Parathyroid adenoma (tissue), 2 donors: Measurements from ENCODE around the gene F10.

Experiments
- H2AFZ ChIP-seq: fragments of 300-600 bp; sonication (generic); one replicate; pipeline ENCODE4 v1.7.0; 2017; ENCODE audit warnings: antibody characterized with exemption, mild to moderate bottlenecking
- H3K27ac ChIP-seq: fragments of 300-600 bp; sonication (generic); one replicate; pipeline ENCODE4 v1.7.0; 2017
- H3K27me3 ChIP-seq: fragments of 300-600 bp; sonication (generic); one replicate; pipeline ENCODE4 v1.7.0; 2017; ENCODE audit warnings: low read length; ENCODE audit not compliant: control insufficient read depth, insufficient read depth
- H3K36me3 ChIP-seq: fragments of 300-600 bp; sonication (generic); one replicate; pipeline ENCODE4 v1.7.0; 2017; ENCODE audit warnings: low read length; ENCODE audit not compliant: control insufficient read depth, insufficient read depth
- H3K4me1 ChIP-seq: fragments of 300-600 bp; sonication (generic); one replicate; pipeline ENCODE4 v1.7.0; 2017; ENCODE audit warnings: control low read depth
- H3K4me2 ChIP-seq: fragments of 300-600 bp; sonication (generic); one replicate; pipeline ENCODE4 v1.7.0; 2017; ENCODE audit warnings: low read length
- H3K4me3 ChIP-seq: fragments of 300-600 bp; sonication (generic); one replicate; pipeline ENCODE4 v1.7.0; 2017; ENCODE audit warnings: low read depth, low read length
- H3K79me2 ChIP-seq: fragments of 300-600 bp; sonication (generic); one replicate; pipeline ENCODE4 v1.7.0; 2017; ENCODE audit warnings: control low read depth
- H3K9ac ChIP-seq: fragments of 300-600 bp; sonication (generic); one replicate; pipeline ENCODE4 v1.7.0; 2017; ENCODE audit warnings: mild to moderate bottlenecking
- H3K9me3 ChIP-seq: fragments of 300-600 bp; sonication (generic); one replicate; pipeline ENCODE4 v1.7.0; 2017; ENCODE audit warnings: low read length; ENCODE audit not compliant: control insufficient read depth
- TF ChIP-seq, protein P1 (sequence below): fragments of 300-600 bp; sonication (generic); IDR thresholded peaks from one replicate; pipeline ENCODE4 v1.7.0; 2017; ENCODE audit warnings: antibody characterized with exemption, mild to moderate bottlenecking
- donor health status: primary hyperparathyroidism.

The F10 gene

DNA sequence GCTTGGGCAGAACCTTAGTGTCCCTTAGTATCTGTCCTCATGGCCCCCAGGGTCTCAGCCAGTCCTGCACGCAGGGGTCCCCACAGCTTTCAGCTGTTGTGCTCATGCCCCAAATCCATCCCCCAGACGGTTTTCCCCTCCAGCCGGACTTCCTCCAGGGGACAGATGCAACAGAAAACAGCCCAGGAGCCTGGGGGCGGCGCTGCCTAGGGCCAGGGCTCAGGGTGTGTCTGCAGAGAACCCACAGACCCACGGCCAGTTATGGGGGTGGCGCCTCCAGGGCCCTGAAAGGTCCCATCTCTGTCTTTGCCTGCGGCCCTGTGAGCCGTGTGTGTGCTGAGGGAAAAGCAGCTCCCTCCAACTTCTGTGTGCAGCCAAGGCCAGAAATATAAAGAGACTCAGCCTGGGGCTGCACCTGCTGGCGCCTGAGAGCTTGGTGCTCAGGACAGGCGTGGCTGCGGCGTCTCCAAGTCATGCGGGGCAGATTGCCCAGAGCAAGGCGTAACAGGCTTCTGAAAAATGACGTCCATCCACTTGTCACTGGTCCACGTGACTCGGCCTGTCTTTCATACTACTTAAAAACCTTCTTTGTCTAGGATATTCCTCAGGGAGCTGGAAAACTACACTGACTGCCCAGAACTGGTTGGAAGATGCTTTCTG, 39.1 kb upstream of the F10 start:
- Histone ChIP-seq H3K27me3 (no peaks in the 10 kb centered on the region), H3K4me3 (no peak overlapping the region), H3K4me1 (no peaks in the 10 kb centered on the region), H3K9ac (no peak overlapping the region), H3K9me3 (no peaks in the 10 kb centered on the region), H3K27ac (no peak overlapping the region), H3K79me2 (no peaks in the 10 kb centered on the region), H2AFZ (no peak overlapping the region), H3K36me3 (no peaks in the 10 kb centered on the region), H3K4me2 (no peak overlapping the region)
- TF ChIP-seq, protein P1, sequence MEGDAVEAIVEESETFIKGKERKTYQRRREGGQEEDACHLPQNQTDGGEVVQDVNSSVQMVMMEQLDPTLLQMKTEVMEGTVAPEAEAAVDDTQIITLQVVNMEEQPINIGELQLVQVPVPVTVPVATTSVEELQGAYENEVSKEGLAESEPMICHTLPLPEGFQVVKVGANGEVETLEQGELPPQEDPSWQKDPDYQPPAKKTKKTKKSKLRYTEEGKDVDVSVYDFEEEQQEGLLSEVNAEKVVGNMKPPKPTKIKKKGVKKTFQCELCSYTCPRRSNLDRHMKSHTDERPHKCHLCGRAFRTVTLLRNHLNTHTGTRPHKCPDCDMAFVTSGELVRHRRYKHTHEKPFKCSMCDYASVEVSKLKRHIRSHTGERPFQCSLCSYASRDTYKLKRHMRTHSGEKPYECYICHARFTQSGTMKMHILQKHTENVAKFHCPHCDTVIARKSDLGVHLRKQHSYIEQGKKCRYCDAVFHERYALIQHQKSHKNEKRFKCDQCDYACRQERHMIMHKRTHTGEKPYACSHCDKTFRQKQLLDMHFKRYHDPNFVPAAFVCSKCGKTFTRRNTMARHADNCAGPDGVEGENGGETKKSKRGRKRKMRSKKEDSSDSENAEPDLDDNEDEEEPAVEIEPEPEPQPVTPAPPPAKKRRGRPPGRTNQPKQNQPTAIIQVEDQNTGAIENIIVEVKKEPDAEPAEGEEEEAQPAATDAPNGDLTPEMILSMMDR, result no peak

DNA sequence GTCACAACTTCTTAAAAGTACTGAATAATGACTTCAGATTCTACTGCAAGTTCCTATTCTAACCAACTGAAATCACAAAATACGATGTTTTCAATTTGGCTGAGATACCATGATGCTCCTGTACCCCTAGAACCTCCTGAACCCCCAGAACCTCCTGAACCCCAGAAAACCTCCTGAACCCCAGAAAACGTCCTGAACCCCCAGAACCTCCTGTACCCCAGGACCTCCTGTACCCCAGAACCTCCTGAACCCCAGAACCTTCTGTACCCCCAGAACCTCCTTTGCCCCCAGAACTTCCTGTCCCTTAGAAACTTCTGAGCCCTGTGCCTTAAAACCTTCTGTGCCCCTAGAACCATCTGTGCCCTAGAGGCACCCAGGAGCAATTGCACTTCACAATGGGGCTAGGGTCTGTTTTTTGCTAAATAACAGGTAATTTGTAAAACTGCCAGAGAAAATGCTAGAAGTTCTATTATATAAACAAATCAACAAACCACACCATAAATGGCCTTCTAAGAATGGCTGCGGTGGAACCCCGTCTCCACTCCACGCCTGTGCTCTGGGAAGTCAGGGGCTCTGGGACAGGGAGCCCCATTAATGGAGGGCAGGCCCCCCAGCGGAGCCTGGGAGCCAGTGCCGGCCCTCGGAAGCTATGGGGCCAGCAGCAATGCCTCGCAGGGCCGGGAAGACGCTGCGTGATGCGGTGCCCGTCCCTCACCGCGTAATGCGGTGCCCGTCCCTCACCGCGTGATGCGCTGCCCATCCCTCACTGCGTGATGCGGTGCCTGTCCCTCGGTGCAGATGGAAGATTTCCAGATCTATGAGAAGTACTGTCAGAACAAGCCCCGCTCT, 38.3 kb upstream of the F10 start:
- H3K9me3 ChIP-seq, result no peaks in the 10 kb centered on the region
- no peak overlapping the region for H3K9ac ChIP-seq
- no peaks in the 10 kb centered on the region for H3K4me1 ChIP-seq
- TF ChIP-seq, protein P1, result no peak
- H3K27me3 ChIP-seq, result no peaks in the 10 kb centered on the region
- H3K79me2 ChIP-seq, result no peaks in the 10 kb centered on the region
- no peaks in the 10 kb centered on the region for H3K36me3 ChIP-seq
- H3K4me2 ChIP-seq, result no peak overlapping the region
- no peak overlapping the region for H2AFZ ChIP-seq
- H3K4me3 ChIP-seq, result no peak overlapping the region
- H3K27ac ChIP-seq, result no peak overlapping the region

DNA sequence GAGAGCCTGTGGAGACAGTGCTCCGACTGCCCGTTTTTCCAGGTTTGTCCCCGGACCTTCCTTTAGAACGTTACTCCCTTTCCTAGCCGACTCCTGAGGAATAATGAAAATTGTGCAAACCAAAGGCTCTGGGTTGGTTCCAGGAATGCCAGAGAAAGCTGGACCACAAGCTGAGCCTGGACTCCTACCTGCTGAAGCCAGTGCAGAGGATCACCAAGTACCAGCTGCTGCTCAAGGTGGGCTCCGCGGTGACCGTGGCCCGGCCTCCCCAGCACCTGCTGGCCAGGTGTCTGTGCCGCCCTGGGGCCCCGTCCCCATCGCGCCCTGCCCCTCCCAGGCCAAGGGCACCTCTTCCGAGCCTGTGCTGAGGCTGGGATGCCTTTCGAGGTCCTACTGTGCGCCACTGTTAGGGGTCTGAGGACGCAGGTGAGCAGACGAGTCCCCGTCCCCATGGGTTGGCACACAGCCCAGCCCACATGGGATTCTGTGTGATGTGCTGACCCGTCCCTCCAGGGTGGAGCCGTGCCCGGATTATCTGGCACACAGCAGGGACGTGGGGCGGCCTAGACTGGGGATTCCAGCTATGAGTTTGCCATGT, 37.6 kb upstream of the F10 start:
- H3K4me1 ChIP-seq, result no peaks in the 10 kb centered on the region
- H3K27me3 ChIP-seq, result no peaks in the 10 kb centered on the region
- H3K27ac ChIP-seq, result no peak overlapping the region
- H3K4me3 ChIP-seq, result no peak overlapping the region
- H3K79me2 ChIP-seq, result no peaks in the 10 kb centered on the region
- TF ChIP-seq, protein P1, result no peak
- no peaks in the 10 kb centered on the region for H3K9me3 ChIP-seq
- no peak overlapping the region for H3K4me2 ChIP-seq
- H2AFZ ChIP-seq, result no peak overlapping the region
- H3K9ac ChIP-seq, result no peak overlapping the region
- no peaks in the 10 kb centered on the region for H3K36me3 ChIP-seq

DNA sequence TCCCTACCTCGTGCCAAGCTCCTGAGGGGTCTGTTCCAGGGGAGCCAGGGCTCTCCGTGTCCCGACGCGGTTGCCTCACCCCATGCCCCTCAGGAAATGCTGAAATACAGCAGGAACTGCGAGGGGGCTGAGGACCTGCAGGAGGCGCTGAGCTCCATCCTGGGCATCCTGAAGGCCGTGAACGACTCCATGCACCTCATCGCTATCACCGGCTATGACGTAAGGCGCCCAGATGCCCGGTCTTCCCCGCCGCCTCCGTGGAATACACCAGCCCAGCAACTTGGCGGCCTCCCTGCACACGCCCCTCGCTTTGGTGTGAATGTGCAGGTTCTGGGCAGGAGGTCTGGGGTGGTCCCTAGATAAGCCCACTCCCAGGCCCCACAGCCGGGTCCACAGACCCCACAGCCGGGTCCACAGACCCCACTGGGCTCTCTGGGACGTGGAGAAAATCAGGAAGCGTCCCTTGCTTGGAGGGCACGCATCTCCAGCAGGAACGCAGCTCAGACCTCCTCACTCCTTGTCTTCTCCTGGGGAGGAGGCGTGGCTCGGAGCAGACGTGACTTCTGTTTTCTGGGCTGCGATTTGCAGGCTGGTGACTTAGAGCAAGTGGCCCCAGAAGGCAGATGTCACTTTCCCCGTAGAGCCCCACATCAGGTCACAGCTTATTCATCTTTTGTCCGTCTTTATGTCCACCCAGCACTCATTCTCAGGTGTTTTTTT, 36.4 kb upstream of the F10 start:
- H3K4me1 ChIP-seq, result no peaks in the 10 kb centered on the region
- no peaks in the 10 kb centered on the region for H3K9me3 ChIP-seq
- H3K79me2 ChIP-seq, result no peaks in the 10 kb centered on the region
- H3K36me3 ChIP-seq, result no peaks in the 10 kb centered on the region
- no peak overlapping the region for H3K27ac ChIP-seq
- TF ChIP-seq, protein P1, result no peak
- H3K4me3 ChIP-seq, result no peak overlapping the region
- no peak overlapping the region for H3K9ac ChIP-seq
- no peak overlapping the region for H3K4me2 ChIP-seq
- no peaks in the 10 kb centered on the region for H3K27me3 ChIP-seq
- no peak overlapping the region for H2AFZ ChIP-seq
